ENCODE results near the gene CDK5R2.

GRCh38 chr2:218998414-218999002 is 39.0 kb downstream of the CDK5R2 start:
- TF ChIP-seq CTCF (conservative IDR thresholded peaks at IDR 0.05 in 1 of 2, IDR thresholded peaks at IDR 0.05 in 1 of 2; ENCODE audit: low read depth in 1 of 2, low read length in 2 of 2) (no peak), EZH2 (IDR thresholded peaks at IDR 0.05; ENCODE audit: low read length, missing control alignments) (peak; percentile 50)

All from fibroblast of lung (primary cell).